Immature natural killer cell (primary cell): ENCODE data around the gene MEP1B. TPM values are rescaled to one million over a fixed set of nuclear protein-coding genes. Genes with fewer than 3 reads are reported as not detected.

Source experiments
- DNase-seq, 3 donors: peaks; one replicate each; pipeline ENCODE4 v3.0.0; 2022; ENCODE audit warnings: mixed read lengths in 1 of 3
- H3K27ac Mint-ChIP-seq, 6 donors: one replicate each; pipeline ENCODE4 v1.8.0; 2020; ENCODE audit warnings: mixed read lengths in 6 of 6, mild to moderate bottlenecking in 5 of 6, inconsistent platforms in 4 of 6, moderate library complexity in 3 of 6
- H3K27me3 Mint-ChIP-seq, 3 donors: one replicate each; pipeline ENCODE4 v1.8.0; 2020 to 2021; ENCODE audit warnings: low read depth in 3 of 3, mild to moderate bottlenecking in 3 of 3, mixed read lengths in 3 of 3, moderate library complexity in 3 of 3, inconsistent platforms in 1 of 3
- H3K36me3 Mint-ChIP-seq, 3 donors: one replicate each; pipeline ENCODE4 v1.8.0; 2020; ENCODE audit warnings: mixed read lengths in 3 of 3, inconsistent platforms in 2 of 3, mild to moderate bottlenecking in 2 of 3
- H3K4me1 Mint-ChIP-seq, 2 donors: one replicate each; pipeline ENCODE4 v1.8.0; 2020; ENCODE audit warnings: inconsistent platforms in 2 of 2, mild to moderate bottlenecking in 2 of 2, mixed read lengths in 2 of 2, moderate library complexity in 1 of 2
- H3K4me3 Mint-ChIP-seq, 5 donors: one replicate each; pipeline ENCODE4 v1.8.0; 2020; ENCODE audit warnings: mild to moderate bottlenecking in 5 of 5, mixed read lengths in 5 of 5, inconsistent platforms in 3 of 5, moderate library complexity in 3 of 5
- H3K9me3 Mint-ChIP-seq, 6 donors: one replicate each; pipeline ENCODE4 v1.8.0; 2020; ENCODE audit warnings: mild to moderate bottlenecking in 6 of 6, mixed read lengths in 6 of 6, inconsistent platforms in 4 of 6, moderate library complexity in 3 of 6
- polyA plus RNA-seq, 3 donors: library from polyadenylated mRNA; unstranded; fragments of 300-500 nt; fragmentation: Illumina TruSeq; gene quantifications; one replicate each; pipeline ENCODE4 v1.2.3, GENCODE V29; 2021

MEP1B gene
- polyA plus RNA-seq, 3 donors from 2014 or later: not detected

DNA sequence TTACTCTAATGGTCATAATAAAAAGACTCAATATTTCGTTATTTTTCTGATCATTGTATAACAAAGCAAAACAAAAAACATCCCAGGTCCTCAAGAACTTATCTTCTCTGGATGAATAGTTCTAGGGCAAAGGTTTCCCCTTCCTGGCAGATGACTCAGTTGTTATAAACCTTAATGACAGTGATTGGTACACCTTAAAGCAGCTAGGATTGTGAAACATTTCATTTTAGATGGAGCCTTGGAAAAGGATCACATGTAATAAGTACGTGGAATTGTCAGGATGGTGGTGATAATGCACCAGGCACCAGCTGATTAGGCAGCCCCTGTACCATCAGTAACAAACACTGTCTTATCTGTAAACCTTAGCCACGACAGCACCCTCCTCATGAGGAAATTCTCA lies 47.2 kb downstream of the MEP1B start:
- Mint-ChIP-seq H3K36me3 (no peaks in the 10 kb centered on the region), H3K27ac (no peak overlapping the region), H3K4me3 (no peak overlapping the region), H3K4me1 (no peaks in the 10 kb centered on the region), H3K9me3 (peaks cover 1 to 5% (median 4%) of the 10 kb centered on the region in 6 donors), H3K27me3 (peaks cover 0 to 2% (median 2%) of the 10 kb centered on the region in 3 donors)
- DNase-seq: no peak

DNA sequence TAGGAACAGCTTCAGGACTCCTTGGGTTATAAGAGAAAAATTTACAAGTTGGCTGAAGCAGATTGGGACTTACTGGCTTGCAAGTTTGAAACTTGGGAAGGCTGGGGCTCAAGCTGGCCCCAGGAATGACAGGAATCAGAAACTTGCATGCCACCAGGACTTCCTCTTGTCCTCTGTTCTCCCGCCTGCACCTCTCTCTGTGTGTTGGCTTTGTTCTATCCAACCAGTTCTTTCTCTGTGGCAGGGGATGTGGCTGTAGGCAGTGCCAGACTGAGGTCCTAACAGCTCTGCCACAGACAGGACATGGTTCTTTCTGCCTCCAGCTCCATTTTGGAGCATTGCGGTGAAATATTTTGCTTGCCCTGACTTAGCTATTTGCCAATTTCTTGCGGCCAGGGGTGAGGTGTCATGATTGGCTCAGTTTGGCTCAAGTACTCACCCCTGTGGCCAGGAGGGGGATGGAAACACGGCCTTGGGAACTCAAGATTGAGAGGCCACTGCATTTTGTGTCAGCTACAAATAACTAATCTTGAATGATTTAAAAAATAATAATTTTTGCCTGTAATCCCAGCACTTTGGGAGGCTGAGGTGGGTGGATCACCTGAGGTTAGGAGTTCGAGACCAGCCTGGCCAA lies 48.9 kb downstream of the MEP1B start:
- peaks cover 0 to 2% (median 2%) of the 10 kb centered on the region in 3 donors for H3K27me3 Mint-ChIP-seq
- no peaks in the 10 kb centered on the region for H3K4me1 Mint-ChIP-seq
- no peak overlapping the region for H3K4me3 Mint-ChIP-seq
- H3K9me3 Mint-ChIP-seq: peaks cover 1 to 3% (median 3%) of the 10 kb centered on the region in 6 donors
- no peak for DNase-seq
- H3K27ac Mint-ChIP-seq: no peak overlapping the region
- no peaks in the 10 kb centered on the region for H3K36me3 Mint-ChIP-seq

- no peak for DNase-seq
- no peaks in the 10 kb centered on the region for H3K36me3 Mint-ChIP-seq
- peaks cover 0 to 3% (median 2%) of the 10 kb centered on the region in 3 donors for H3K27me3 Mint-ChIP-seq
- no peak overlapping the region for H3K4me3 Mint-ChIP-seq
- no peaks in the 10 kb centered on the region for H3K9me3 Mint-ChIP-seq
- H3K4me1 Mint-ChIP-seq: no peaks in the 10 kb centered on the region
- H3K27ac Mint-ChIP-seq: no peak overlapping the region
Measured at GRCh38 chr18:32242395-32242794, 52.6 kb downstream of the MEP1B start.

- Mint-ChIP-seq H3K4me1 (no peaks in the 10 kb centered on the region), H3K27me3 (peaks cover 0 to 8% (median 4%) of the 10 kb centered on the region in 3 donors), H3K4me3 (no peak overlapping the region), H3K9me3 (no peaks in the 10 kb centered on the region), H3K36me3 (no peaks in the 10 kb centered on the region), H3K27ac (no peak overlapping the region)
- DNase-seq: no peak
Measured at GRCh38 chr18:32243358-32243757, 53.5 kb downstream of the MEP1B start.

GRCh38 chr18:32244881-32245280 lies 55.0 kb downstream of the MEP1B start:
- H3K27me3 Mint-ChIP-seq: peaks cover 0 to 8% (median 5%) of the 10 kb centered on the region in 3 donors
- H3K27ac Mint-ChIP-seq: no peak overlapping the region
- H3K4me1 Mint-ChIP-seq: no peaks in the 10 kb centered on the region
- no peaks in the 10 kb centered on the region for H3K36me3 Mint-ChIP-seq
- no peak for DNase-seq
- H3K9me3 Mint-ChIP-seq: no peaks in the 10 kb centered on the region
- H3K4me3 Mint-ChIP-seq: no peak overlapping the region

GRCh38 chr18:32249147-32249929 lies 59.5 kb downstream of the MEP1B start:
- Mint-ChIP-seq H3K27ac (no peak overlapping the region), H3K36me3 (no peaks in the 10 kb centered on the region), H3K4me3 (no peak overlapping the region), H3K9me3 (no peaks in the 10 kb centered on the region), H3K4me1 (no peaks in the 10 kb centered on the region), H3K27me3 (peaks cover 2 to 12% (median 7%) of the 10 kb centered on the region in 3 donors)
- DNase-seq: no peak

DNA sequence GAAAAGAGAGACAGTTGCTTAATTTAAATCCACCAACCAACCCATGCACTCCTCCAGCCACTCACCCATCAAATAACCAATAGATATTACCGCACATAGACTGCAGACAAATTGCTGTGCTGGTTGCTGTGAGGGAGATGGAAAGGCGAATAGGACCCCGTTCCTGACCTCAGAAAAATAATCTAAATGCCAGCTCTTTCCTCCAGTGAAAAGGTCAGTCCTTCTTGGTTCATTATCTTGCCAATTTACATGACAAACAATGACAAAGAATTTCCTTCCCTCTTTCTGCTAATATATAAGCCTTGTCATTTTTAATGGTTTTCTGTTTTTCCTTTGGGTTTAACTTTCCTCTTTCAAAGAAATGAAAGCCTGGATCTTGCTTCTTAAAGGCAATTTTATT lies 61.6 kb downstream of the MEP1B start:
- no peaks in the 10 kb centered on the region for H3K36me3 Mint-ChIP-seq
- H3K27me3 Mint-ChIP-seq: peaks cover 2 to 15% (median 7%) of the 10 kb centered on the region in 3 donors
- no peak overlapping the region for H3K27ac Mint-ChIP-seq
- H3K4me1 Mint-ChIP-seq: no peaks in the 10 kb centered on the region
- H3K4me3 Mint-ChIP-seq: no peak overlapping the region
- H3K9me3 Mint-ChIP-seq: no peaks in the 10 kb centered on the region
- DNase-seq: no peak

- no peaks in the 10 kb centered on the region for H3K36me3 Mint-ChIP-seq
- no peak overlapping the region for H3K4me3 Mint-ChIP-seq
- H3K27me3 Mint-ChIP-seq: peaks cover 2 to 13% (median 7%) of the 10 kb centered on the region in 3 donors
- H3K27ac Mint-ChIP-seq: no peak overlapping the region
- DNase-seq: no peak
- no peaks in the 10 kb centered on the region for H3K4me1 Mint-ChIP-seq
- H3K9me3 Mint-ChIP-seq: peaks cover 0 to 2% (median 0%) of the 10 kb centered on the region in 6 donors
Measured at GRCh38 chr18:32252141-32252860, 62.5 kb downstream of the MEP1B start.

DNA sequence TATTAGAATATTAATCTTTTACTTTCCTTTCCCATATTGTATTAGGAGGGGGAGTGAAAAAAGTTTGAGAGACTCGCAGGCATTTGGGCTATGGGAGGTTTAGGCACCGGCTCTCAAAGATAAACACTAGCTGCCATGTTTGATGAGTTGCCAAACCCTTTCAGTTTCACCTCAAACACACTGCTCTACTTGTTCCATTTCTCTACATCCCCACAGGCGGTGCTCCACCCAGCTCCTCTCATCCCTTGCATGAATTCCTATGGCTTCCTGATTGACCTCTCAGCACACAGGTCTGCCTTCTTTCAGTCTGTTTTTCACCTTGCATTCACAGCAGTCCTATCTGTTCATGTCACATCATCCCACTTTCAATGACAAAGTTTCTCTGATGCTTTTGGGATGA lies 65.7 kb downstream of the MEP1B start:
- DNase-seq: no peak
- H3K27ac Mint-ChIP-seq: no peak overlapping the region
- H3K27me3 Mint-ChIP-seq: peaks cover 2 to 7% (median 4%) of the 10 kb centered on the region in 3 donors
- H3K4me1 Mint-ChIP-seq: no peaks in the 10 kb centered on the region
- peaks cover 0 to 4% (median 0%) of the 10 kb centered on the region in 6 donors for H3K9me3 Mint-ChIP-seq
- no peak overlapping the region for H3K4me3 Mint-ChIP-seq
- no peaks in the 10 kb centered on the region for H3K36me3 Mint-ChIP-seq

DNA sequence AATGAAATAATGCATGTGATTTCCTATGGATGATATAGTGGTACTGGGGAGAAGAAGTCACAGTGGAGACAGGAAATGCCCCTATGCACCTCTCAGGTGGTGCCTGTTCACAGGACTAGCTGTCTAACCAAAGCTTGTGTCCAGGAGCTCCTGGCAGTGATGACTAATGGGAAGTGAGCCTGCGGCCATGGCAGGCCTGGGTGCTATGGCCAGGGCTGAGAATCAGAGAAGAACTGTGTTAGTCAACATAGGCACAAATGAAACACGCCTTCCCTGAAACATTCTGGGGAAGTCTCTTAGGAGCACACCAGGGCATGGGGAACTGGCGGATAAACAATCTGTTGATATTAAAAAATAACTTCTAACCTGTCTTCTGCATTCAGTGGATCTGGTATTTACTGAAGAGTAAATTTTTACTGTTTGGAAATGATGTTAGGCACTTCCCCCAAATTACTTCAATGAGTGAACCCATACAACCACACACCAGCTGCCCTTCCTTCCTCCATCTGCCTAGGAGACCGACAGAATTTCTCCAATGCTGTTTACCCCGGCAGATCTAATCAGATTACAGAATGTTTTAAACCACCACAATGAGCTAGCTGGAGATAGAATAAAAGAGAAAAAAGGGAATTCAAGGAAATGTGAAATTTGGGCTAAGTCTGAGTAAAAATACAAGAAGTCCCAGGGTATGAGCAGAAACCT lies 67.4 kb downstream of the MEP1B start:
- no peaks in the 10 kb centered on the region for H3K4me1 Mint-ChIP-seq
- H3K36me3 Mint-ChIP-seq: no peaks in the 10 kb centered on the region
- H3K27ac Mint-ChIP-seq: no peak overlapping the region
- H3K4me3 Mint-ChIP-seq: no peak overlapping the region
- no peak for DNase-seq
- H3K9me3 Mint-ChIP-seq: peaks cover 0 to 7% (median 0%) of the 10 kb centered on the region in 6 donors
- peaks cover 2 to 8% (median 4%) of the 10 kb centered on the region in 3 donors for H3K27me3 Mint-ChIP-seq

DNA sequence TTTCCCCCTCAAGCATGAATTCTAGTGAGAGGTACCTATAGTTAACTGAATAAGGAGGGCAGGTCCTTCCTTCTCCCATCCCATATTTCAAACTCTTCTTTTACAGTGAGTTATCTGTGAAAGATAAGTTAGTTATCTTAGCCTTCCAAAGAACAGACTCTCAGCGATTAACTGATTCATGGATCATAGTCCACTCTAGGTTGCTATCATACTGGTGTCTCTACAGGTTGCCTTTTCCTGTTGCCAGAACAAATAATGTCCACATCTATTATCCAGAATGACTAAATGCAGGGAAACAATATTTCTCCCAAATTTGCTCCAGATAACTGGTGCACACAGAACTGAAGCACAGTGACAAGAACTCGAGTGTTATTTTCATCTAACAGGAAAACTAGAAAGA lies 68.3 kb downstream of the MEP1B start:
- Mint-ChIP-seq H3K4me1 (no peaks in the 10 kb centered on the region), H3K4me3 (no peak overlapping the region), H3K27me3 (peaks cover 2 to 10% (median 4%) of the 10 kb centered on the region in 3 donors), H3K9me3 (peaks cover 0 to 7% (median 0%) of the 10 kb centered on the region in 6 donors), H3K36me3 (no peaks in the 10 kb centered on the region), H3K27ac (no peak overlapping the region)
- no peak for DNase-seq

DNA sequence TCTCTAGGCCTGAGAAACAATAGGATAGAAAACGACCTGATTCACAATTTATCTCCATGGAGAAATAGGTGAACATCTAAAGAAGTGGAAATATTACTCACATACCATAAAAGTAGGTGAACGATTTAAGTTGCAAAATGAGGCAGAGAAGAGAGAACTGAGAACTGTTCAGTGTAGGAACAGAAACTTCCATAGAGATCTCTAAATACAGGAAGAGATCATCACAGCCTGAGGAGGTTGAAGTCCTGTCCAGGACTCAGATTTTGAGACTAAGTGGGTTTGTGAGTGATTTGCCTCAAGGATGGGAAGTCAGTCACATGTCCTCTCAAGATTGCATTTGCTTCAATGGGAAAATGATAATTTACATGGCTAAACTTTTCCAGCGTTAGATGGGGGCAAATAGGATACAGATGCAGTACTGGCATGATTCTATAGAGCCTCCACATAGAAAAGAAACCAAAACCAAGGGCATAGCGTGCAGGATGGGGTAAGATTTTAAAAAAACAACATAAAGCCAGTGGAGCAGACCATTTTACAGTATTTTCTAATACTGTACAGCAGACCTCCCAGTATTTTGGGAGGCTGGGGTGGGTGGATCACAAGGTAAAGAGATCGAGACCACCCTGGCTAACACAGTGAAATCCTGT lies 68.8 kb downstream of the MEP1B start:
- Mint-ChIP-seq H3K36me3 (no peaks in the 10 kb centered on the region), H3K9me3 (peaks cover 0 to 7% (median 0%) of the 10 kb centered on the region in 6 donors), H3K27ac (no peak overlapping the region), H3K4me3 (no peak overlapping the region), H3K27me3 (peaks cover 2 to 10% (median 4%) of the 10 kb centered on the region in 3 donors), H3K4me1 (no peaks in the 10 kb centered on the region)
- DNase-seq: no peak

GRCh38 chr18:32259553-32259952 lies 69.7 kb downstream of the MEP1B start:
- no peaks in the 10 kb centered on the region for H3K4me1 Mint-ChIP-seq
- no peak overlapping the region for H3K4me3 Mint-ChIP-seq
- no peaks in the 10 kb centered on the region for H3K36me3 Mint-ChIP-seq
- H3K27ac Mint-ChIP-seq: no peak overlapping the region
- peaks cover 0 to 7% (median 0%) of the 10 kb centered on the region in 6 donors for H3K9me3 Mint-ChIP-seq
- H3K27me3 Mint-ChIP-seq: peaks cover 2 to 8% (median 4%) of the 10 kb centered on the region in 3 donors
- DNase-seq: no peak
